ENCODE data around the gene PIK3R6. TPM values are rescaled to one million over a fixed set of nuclear protein-coding genes. Genes with fewer than 3 reads are reported as not detected.
A peak's percentile ranks its signal among the peaks of the same experiment; 100 is the strongest.

Gene PIK3R6
- total RNA-seq, 4 donors from 2014 or later = 0.59 to 4.8 (median 1.7) TPM

GRCh38 chr17:8898126-8898525 is 30.7 kb upstream of the PIK3R6 start:
- Histone ChIP-seq H3K9me3 (no peaks in the 10 kb centered on the region), H3K36me3 (no peaks in the 10 kb centered on the region), H3K4me1 (peaks cover 0 to 6% (median 0%) of the 10 kb centered on the region in 4 donors), H3K4me3 (no peak overlapping the region), H3K27ac (no peak overlapping the region), H3K27me3 (no peaks in the 10 kb centered on the region)
- no peak for TF ChIP-seq POLR2A (IDR thresholded peaks at IDR 0.05)
- no peak for TF ChIP-seq EP300 (IDR thresholded peaks at IDR 0.05)
- TF ChIP-seq, protein P1, sequence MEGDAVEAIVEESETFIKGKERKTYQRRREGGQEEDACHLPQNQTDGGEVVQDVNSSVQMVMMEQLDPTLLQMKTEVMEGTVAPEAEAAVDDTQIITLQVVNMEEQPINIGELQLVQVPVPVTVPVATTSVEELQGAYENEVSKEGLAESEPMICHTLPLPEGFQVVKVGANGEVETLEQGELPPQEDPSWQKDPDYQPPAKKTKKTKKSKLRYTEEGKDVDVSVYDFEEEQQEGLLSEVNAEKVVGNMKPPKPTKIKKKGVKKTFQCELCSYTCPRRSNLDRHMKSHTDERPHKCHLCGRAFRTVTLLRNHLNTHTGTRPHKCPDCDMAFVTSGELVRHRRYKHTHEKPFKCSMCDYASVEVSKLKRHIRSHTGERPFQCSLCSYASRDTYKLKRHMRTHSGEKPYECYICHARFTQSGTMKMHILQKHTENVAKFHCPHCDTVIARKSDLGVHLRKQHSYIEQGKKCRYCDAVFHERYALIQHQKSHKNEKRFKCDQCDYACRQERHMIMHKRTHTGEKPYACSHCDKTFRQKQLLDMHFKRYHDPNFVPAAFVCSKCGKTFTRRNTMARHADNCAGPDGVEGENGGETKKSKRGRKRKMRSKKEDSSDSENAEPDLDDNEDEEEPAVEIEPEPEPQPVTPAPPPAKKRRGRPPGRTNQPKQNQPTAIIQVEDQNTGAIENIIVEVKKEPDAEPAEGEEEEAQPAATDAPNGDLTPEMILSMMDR (IDR thresholded peaks at IDR 0.05) = no peak
- DNase-seq (ENCODE audit: low spot score in 2 of 2) = no peak
- 67 to 74% methylated on average over 2 of the region's 2 CpGs for WGBS, 2 donors

- no peak overlapping the region for H3K27ac ChIP-seq
- H3K36me3 ChIP-seq = no peaks in the 10 kb centered on the region
- no peak overlapping the region for H3K4me3 ChIP-seq
- peaks cover 0 to 6% (median 0%) of the 10 kb centered on the region in 4 donors for H3K4me1 ChIP-seq
- DNase-seq (ENCODE audit: low spot score in 2 of 2) = no peak
- TF ChIP-seq, protein P1 (IDR thresholded peaks at IDR 0.05) = no peak
- H3K27me3 ChIP-seq = no peaks in the 10 kb centered on the region
- WGBS, 2 donors = 78 to 80% methylated on average over 12 of the region's 12 CpGs
- H3K9me3 ChIP-seq = no peaks in the 10 kb centered on the region
Observed at GRCh38 chr17:8896641-8897635, 29.5 kb upstream of the PIK3R6 start.

DNA sequence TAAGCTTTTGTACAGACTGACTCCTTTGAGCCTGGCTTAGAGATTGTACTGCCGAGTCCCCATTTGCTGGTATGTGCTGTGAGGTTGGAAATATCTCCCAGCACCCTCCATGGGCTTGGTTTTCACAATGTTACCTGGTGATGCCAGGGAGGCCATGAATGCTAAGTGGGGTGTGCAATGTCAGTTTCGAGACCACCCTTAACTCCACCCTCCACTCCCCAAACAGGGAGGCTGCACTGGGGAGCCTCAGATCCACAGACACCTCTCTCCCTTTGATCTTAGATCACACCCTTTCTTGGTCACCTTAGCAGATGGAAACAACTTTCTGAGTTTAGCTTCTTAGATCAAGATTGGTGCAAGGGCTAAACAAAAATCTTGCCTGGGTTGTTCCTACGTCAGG is 28.6 kb upstream of the PIK3R6 start:
- H3K27me3 ChIP-seq = no peaks in the 10 kb centered on the region
- H3K4me3 ChIP-seq = no peak overlapping the region
- H3K9me3 ChIP-seq = no peaks in the 10 kb centered on the region
- DNase-seq (ENCODE audit: low spot score in 2 of 2) = no peak
- no peak for TF ChIP-seq EP300 (IDR thresholded peaks at IDR 0.05)
- TF ChIP-seq, protein P1 (IDR thresholded peaks at IDR 0.05) = no peak
- TF ChIP-seq POLR2A (IDR thresholded peaks at IDR 0.05) = no peak
- H3K4me1 ChIP-seq = peaks cover 0 to 6% (median 0%) of the 10 kb centered on the region in 4 donors
- whole genome bisulfite sequencing, 2 donors = 66 to 74% methylated on average over 3 of the region's 3 CpGs
- no peak overlapping the region for H3K27ac ChIP-seq
- no peaks in the 10 kb centered on the region for H3K36me3 ChIP-seq

GRCh38 chr17:8894673-8895578 is 27.5 kb upstream of the PIK3R6 start:
- no peak overlapping the region for H3K4me3 ChIP-seq
- DNase-seq (ENCODE audit: low spot score in 2 of 2) = peak; percentile 36 to 70
- 38 to 45% methylated on average over 24 of the region's 24 CpGs for WGBS, 2 donors
- no peaks in the 10 kb centered on the region for H3K27me3 ChIP-seq
- peaks cover 0 to 6% (median 0%) of the 10 kb centered on the region in 4 donors for H3K4me1 ChIP-seq
- no peak for TF ChIP-seq POLR2A (IDR thresholded peaks at IDR 0.05)
- TF ChIP-seq, protein P1 (IDR thresholded peaks at IDR 0.05) = peak; percentile 63 to 75 (median 71)
- H3K9me3 ChIP-seq = no peaks in the 10 kb centered on the region
- no peaks in the 10 kb centered on the region for H3K36me3 ChIP-seq
- no peak overlapping the region for H3K27ac ChIP-seq
